NCI-H748 (cell line): ENCODE measurements around the gene MXD3.
A peak's percentile ranks its signal among the peaks of the same experiment; 100 is the strongest.
"Not testable (repeated sequence)": the region's sequence is repeated elsewhere in the genome, so short reads cannot be mapped to it uniquely, and the experiment has no call there.

Source experiments
- DNase-seq: peaks from one replicate; lab custom pipeline; 2025; ENCODE audit not compliant: unreplicated experiment; lab: John Stamatoyannopoulos, UW

The MXD3 gene

GRCh38 chr5:177325868-177326381 lies 14.2 kb upstream of the MXD3 start:
- DNase-seq = no peak

- no peak for DNase-seq
Measured at GRCh38 chr5:177320879-177321278, 9.2 kb upstream of the MXD3 start.

- no peak for DNase-seq
Measured at GRCh38 chr5:177319913-177320588, 8.4 kb upstream of the MXD3 start.

GRCh38 chr5:177317959-177318377 lies 6.3 kb upstream of the MXD3 start:
- peak; percentile 78 for DNase-seq

- no peak for DNase-seq
Measured at GRCh38 chr5:177316005-177316404, 4.3 kb upstream of the MXD3 start.

GRCh38 chr5:177315411-177315810 lies 3.7 kb upstream of the MXD3 start:
- no peak for DNase-seq

GRCh38 chr5:177314376-177315342 lies 3.0 kb upstream of the MXD3 start:
- no peak for DNase-seq

- no peak for DNase-seq
Measured at GRCh38 chr5:177313561-177314259, 2.0 kb upstream of the MXD3 start.

GRCh38 chr5:177312649-177313181 lies 1.0 kb upstream of the MXD3 start:
- DNase-seq = peak; percentile 69

GRCh38 chr5:177311392-177311722 lies 341 bp downstream of the MXD3 start:
- DNase-seq = peak; percentile 40

GRCh38 chr5:177310757-177311391 lies 824 bp downstream of the MXD3 start:
- DNase-seq = peak; percentile 48

- no peak for DNase-seq
Measured at GRCh38 chr5:177310332-177310731, 1.4 kb downstream of the MXD3 start.

GRCh38 chr5:177309351-177310191 lies 2.1 kb downstream of the MXD3 start:
- peak; percentile 78 for DNase-seq

GRCh38 chr5:177308740-177309139 lies 3.0 kb downstream of the MXD3 start:
- no peak for DNase-seq

- DNase-seq = no peak
Measured at GRCh38 chr5:177307544-177308363, 3.9 kb downstream of the MXD3 start.

GRCh38 chr5:177306674-177307543 lies 4.8 kb downstream of the MXD3 start:
- DNase-seq = no peak

GRCh38 chr5:177306103-177306640 lies 5.5 kb downstream of the MXD3 start:
- DNase-seq = not testable (repeated sequence)
